HepG2 (cell line): Measurements from ENCODE around the gene MRPL48. TPM values are rescaled to one million over a fixed set of nuclear protein-coding genes. Genes with fewer than 3 reads are reported as not detected.

Experiments
- ATM ChIP-seq: fragments of 450-650 bp; IDR thresholded peaks from 2 replicates; pipeline ENCODE4 v1.7.1; 2017; ENCODE audit warnings: mild to moderate bottlenecking, borderline replicate concordance
- CBFB ChIP-seq: sonication (generic); formaldehyde crosslinking; IDR thresholded peaks from 2 replicates; pipeline ENCODE4 v1.4.0; 2020; ENCODE audit warnings: missing genetic modification reagents
- CREB1 ChIP-seq, 2 experiments: fragments of 450-650 bp in 1 of 2; IDR thresholded peaks; 2 replicates each; pipeline ENCODE4 v1.6.1; 2016 to 2017; ENCODE audit warnings: control low read depth in 1 of 2, mild to moderate bottlenecking in 1 of 2, missing compliant biosample characterization in 1 of 2, missing genetic modification characterization in 1 of 2
- HHEX ChIP-seq: IDR thresholded peaks from 2 replicates; pipeline ENCODE4 v1.6.1; 2016; ENCODE audit warnings: control low read depth
- JUND ChIP-seq: sonication (generic); formaldehyde crosslinking; IDR thresholded peaks from 2 replicates; pipeline ENCODE4 v1.8.0; 2022; ENCODE audit warnings: mild to moderate bottlenecking, missing genetic modification reagents
- NR2F2 ChIP-seq: IDR thresholded peaks from 2 replicates; pipeline ENCODE4 v1.6.1; 2012; ENCODE audit warnings: low read depth, inconsistent platforms, borderline replicate concordance
- NR3C1 ChIP-seq: sonication (generic); formaldehyde crosslinking; IDR thresholded peaks from 2 replicates; pipeline ENCODE4 v1.4.0; 2020; ENCODE audit warnings: missing genetic modification reagents
- PLRG1 ChIP-seq: fragments of 450-650 bp; conservative IDR thresholded peaks from 2 replicates; pipeline ENCODE4 v1.6.1; 2016
- RAD21 ChIP-seq: fragments of 450-650 bp; formaldehyde crosslinking; IDR thresholded peaks from 2 replicates; pipeline ENCODE4 v1.5.0; 2020; ENCODE audit warnings: mild to moderate bottlenecking
- TSC22D2 ChIP-seq: sonication (generic); formaldehyde crosslinking; IDR thresholded peaks from 2 replicates; pipeline ENCODE4 v1.5.1; 2020; ENCODE audit warnings: missing genetic modification reagents, mild to moderate bottlenecking, borderline replicate concordance
- ZBTB38 ChIP-seq: sonication (generic); formaldehyde crosslinking; IDR thresholded peaks from 2 replicates; pipeline ENCODE4 v1.5.1; 2020; ENCODE audit warnings: mild to moderate bottlenecking, missing genetic modification reagents
- ZFP36L2 ChIP-seq: sonication (generic); formaldehyde crosslinking; IDR thresholded peaks from 2 replicates; pipeline ENCODE4 v1.4.0; 2020; ENCODE audit warnings: missing genetic modification reagents
- ZNF331 ChIP-seq: sonication (generic); formaldehyde crosslinking; IDR thresholded peaks from 2 replicates; pipeline ENCODE4 v1.4.0; 2020; ENCODE audit warnings: missing genetic modification reagents
- polyA plus RNA-seq, 8 experiments: library from polyadenylated mRNA; depleted of rRNA in 3 of 8; stranded (reverse) in 7 of 8; unstranded in 1 of 8; fragments of >200 nt; fragmentation: Illumina TruSeq in 4 of 8; extraction: Trizol in 4 of 8; gene quantifications; 2 replicates each; pipeline versions ENCODE4 v1.2.1 to v1.2.3, GENCODE V29; 2011 to 2016; ENCODE audit warnings: low read depth in 4 of 8, missing spikeins in 1 of 8, mixed read lengths in 1 of 8; ENCODE audit not compliant: insufficient read depth in 1 of 8
- total RNA-seq, 5 experiments: library from RNA; depleted of rRNA; stranded (reverse); fragments of >200 nt; fragmentation: Illumina TruSeq; extraction: Trizol; gene quantifications; 2 replicates each; pipeline ENCODE4 v1.2.3, GENCODE V29; 2016; ENCODE audit warnings: low read depth in 1 of 5
- TF ChIP-seq, protein P1 (sequence below): sonication (generic); formaldehyde crosslinking; IDR thresholded peaks from 2 replicates; pipeline ENCODE4 v1.5.0; 2020; ENCODE audit warnings: mild to moderate bottlenecking, missing genetic modification reagents
- TF ChIP-seq, protein P2 (sequence below): sonication (generic); formaldehyde crosslinking; IDR thresholded peaks from 2 replicates; pipeline ENCODE4 v1.4.0; 2020; ENCODE audit warnings: missing genetic modification reagents, mild to moderate bottlenecking, borderline replicate concordance
- TF ChIP-seq, protein P3 (sequence below): sonication (generic); formaldehyde crosslinking; IDR thresholded peaks from 2 replicates; pipeline ENCODE4 v1.8.1; 2023; ENCODE audit warnings: missing genetic modification reagents, mild to moderate bottlenecking, borderline replicate concordance
- TF ChIP-seq, protein P4 (sequence below): sonication (generic); formaldehyde crosslinking; IDR thresholded peaks from 2 replicates; pipeline ENCODE4 v1.9.0; 2021; ENCODE audit warnings: mild to moderate bottlenecking, missing genetic modification reagents

MRPL48 gene
- total and polyA plus RNA-seq, 2 of the 13 experiments (the other 11 are each of a cell fraction or from before 2014, with no cell fraction given), result 61.2 to 67.9 TPM

DNA sequence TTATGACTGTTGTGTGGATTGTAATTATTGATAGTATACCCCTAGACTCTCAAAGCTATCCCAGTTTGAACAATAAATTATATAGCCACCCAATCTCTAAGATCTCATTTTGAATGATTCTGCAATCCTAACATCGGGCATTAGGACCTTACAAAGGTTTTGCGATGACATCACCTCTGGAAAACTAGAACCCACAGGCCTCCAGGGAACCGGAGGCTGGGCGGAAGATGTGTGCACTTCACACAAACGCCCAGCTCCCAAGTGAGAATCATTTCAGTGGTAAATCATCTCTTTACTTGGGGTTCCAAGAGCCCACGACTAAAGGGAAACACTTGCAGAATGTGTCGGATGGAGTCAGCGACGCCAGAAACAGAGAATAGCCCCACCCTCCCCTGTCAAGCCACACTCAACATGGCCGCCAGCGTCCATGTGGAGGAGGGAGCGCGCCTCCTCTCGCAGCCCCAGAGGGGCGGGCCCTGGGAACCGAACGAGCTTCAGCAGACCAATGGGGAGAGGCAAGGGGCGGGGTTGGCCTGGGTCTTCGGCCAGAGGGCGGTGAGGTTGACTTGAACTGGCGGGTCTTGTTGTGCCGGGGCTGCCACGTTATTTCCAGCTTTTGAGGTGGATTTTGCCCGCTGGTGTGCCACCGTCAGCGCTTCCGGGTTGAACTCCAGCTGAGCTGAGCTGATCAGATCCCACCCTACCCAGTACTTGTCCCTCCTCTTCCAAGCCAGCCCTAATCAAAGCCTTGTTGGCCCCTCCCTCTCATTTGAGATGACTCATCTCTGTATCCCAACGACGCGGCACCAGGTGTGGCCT, 8.4 kb upstream of the MRPL48 start (continued):
- TF ChIP-seq NR2F2, result 0 out of 2 replicates have a peak, but pooled peaks have one; percentile 31
- TF ChIP-seq HHEX (CRISPR knock-in tag), result no peak
- TF ChIP-seq, protein P1, sequence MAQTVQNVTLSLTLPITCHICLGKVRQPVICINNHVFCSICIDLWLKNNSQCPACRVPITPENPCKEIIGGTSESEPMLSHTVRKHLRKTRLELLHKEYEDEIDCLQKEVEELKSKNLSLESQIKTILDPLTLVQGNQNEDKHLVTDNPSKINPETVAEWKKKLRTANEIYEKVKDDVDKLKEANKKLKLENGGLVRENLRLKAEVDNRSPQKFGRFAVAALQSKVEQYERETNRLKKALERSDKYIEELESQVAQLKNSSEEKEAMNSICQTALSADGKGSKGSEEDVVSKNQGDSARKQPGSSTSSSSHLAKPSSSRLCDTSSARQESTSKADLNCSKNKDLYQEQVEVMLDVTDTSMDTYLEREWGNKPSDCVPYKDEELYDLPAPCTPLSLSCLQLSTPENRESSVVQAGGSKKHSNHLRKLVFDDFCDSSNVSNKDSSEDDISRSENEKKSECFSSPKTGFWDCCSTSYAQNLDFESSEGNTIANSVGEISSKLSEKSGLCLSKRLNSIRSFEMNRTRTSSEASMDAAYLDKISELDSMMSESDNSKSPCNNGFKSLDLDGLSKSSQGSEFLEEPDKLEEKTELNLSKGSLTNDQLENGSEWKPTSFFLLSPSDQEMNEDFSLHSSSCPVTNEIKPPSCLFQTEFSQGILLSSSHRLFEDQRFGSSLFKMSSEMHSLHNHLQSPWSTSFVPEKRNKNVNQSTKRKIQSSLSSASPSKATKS (CRISPR knock-in tag), result no peak
- TF ChIP-seq ZNF331 (CRISPR knock-in tag), result no peak
- peak; percentile 95 for TF ChIP-seq JUND (CRISPR knock-in tag)
- TF ChIP-seq NR3C1 (CRISPR knock-in tag), result no peak
- TF ChIP-seq ZFP36L2, result 0 out of 2 replicates have a peak, but pooled peaks have one; percentile 85
- TF ChIP-seq TSC22D2 (CRISPR knock-in tag), result no peak; the same call in 1 of the 2 replicates
- TF ChIP-seq, protein P2, sequence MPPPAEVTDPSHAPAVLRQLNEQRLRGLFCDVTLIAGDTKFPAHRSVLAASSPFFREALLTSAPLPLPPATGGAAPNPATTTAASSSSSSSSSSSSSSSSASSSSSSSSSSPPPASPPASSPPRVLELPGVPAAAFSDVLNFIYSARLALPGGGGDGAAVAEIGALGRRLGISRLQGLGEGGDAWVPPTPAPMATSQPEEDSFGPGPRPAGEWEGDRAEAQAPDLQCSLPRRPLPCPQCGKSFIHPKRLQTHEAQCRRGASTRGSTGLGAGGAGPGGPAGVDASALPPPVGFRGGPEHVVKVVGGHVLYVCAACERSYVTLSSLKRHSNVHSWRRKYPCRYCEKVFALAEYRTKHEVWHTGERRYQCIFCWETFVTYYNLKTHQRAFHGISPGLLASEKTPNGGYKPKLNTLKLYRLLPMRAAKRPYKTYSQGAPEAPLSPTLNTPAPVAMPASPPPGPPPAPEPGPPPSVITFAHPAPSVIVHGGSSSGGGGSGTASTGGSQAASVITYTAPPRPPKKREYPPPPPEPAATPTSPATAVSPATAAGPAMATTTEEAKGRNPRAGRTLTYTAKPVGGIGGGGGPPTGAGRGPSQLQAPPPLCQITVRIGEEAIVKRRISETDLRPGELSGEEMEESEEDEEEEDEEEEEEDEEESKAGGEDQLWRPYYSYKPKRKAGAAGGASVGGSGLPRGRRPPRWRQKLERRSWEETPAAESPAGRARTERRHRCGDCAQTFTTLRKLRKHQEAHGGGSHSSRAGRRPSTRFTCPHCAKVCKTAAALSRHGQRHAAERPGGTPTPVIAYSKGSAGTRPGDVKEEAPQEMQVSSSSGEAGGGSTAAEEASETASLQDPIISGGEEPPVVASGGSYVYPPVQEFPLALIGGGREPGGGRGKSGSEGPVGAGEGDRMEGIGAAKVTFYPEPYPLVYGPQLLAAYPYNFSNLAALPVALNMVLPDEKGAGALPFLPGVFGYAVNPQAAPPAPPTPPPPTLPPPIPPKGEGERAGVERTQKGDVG, result peak; percentile 51; the same call in 1 of the 2 replicates
- TF ChIP-seq ATM, result no peak
- TF ChIP-seq, protein P3, sequence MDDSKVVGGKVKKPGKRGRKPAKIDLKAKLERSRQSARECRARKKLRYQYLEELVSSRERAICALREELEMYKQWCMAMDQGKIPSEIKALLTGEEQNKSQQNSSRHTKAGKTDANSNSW (CRISPR knock-in tag), result peak; percentile 81; the same call in 1 of the 2 replicates
- TF ChIP-seq RAD21, result peak; percentile 15; the same call in 1 of the 2 replicates
- no peak for TF ChIP-seq PLRG1
- TF ChIP-seq, protein P4, sequence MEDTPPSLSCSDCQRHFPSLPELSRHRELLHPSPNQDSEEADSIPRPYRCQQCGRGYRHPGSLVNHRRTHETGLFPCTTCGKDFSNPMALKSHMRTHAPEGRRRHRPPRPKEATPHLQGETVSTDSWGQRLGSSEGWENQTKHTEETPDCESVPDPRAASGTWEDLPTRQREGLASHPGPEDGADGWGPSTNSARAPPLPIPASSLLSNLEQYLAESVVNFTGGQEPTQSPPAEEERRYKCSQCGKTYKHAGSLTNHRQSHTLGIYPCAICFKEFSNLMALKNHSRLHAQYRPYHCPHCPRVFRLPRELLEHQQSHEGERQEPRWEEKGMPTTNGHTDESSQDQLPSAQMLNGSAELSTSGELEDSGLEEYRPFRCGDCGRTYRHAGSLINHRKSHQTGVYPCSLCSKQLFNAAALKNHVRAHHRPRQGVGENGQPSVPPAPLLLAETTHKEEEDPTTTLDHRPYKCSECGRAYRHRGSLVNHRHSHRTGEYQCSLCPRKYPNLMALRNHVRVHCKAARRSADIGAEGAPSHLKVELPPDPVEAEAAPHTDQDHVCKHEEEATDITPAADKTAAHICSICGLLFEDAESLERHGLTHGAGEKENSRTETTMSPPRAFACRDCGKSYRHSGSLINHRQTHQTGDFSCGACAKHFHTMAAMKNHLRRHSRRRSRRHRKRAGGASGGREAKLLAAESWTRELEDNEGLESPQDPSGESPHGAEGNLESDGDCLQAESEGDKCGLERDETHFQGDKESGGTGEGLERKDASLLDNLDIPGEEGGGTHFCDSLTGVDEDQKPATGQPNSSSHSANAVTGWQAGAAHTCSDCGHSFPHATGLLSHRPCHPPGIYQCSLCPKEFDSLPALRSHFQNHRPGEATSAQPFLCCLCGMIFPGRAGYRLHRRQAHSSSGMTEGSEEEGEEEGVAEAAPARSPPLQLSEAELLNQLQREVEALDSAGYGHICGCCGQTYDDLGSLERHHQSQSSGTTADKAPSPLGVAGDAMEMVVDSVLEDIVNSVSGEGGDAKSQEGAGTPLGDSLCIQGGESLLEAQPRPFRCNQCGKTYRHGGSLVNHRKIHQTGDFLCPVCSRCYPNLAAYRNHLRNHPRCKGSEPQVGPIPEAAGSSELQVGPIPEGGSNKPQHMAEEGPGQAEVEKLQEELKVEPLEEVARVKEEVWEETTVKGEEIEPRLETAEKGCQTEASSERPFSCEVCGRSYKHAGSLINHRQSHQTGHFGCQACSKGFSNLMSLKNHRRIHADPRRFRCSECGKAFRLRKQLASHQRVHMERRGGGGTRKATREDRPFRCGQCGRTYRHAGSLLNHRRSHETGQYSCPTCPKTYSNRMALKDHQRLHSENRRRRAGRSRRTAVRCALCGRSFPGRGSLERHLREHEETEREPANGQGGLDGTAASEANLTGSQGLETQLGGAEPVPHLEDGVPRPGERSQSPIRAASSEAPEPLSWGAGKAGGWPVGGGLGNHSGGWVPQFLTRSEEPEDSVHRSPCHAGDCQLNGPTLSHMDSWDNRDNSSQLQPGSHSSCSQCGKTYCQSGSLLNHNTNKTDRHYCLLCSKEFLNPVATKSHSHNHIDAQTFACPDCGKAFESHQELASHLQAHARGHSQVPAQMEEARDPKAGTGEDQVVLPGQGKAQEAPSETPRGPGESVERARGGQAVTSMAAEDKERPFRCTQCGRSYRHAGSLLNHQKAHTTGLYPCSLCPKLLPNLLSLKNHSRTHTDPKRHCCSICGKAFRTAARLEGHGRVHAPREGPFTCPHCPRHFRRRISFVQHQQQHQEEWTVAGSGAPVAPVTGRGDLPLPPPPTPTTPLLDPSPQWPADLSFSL (CRISPR knock-in tag), result no peak
- TF ChIP-seq CBFB (CRISPR knock-in tag), result no peak; the same call in 1 of the 2 replicates
- peak; percentile 87 for TF ChIP-seq ZBTB38 (CRISPR knock-in tag)
- peak; percentile 66 for TF ChIP-seq CREB1 (IDR thresholded peaks at IDR 0.05)
- peak; percentile 90 for TF ChIP-seq CREB1 (CRISPR knock-in tag; IDR thresholded peaks at IDR 0.05)
